HEK293T (cell line): Measurements from ENCODE around the gene CCDC17.

Source experiments
- FOXA1 ChIP-seq: fragments of 450-650 bp; IDR thresholded peaks from 2 replicates; pipeline ENCODE4 v1.6.1; 2016; ENCODE audit warnings: mild to moderate bottlenecking
- HDGF ChIP-seq: fragments of 450-650 bp; IDR thresholded peaks from 2 replicates; pipeline ENCODE4 v1.6.1; 2017; ENCODE audit warnings: antibody characterized with exemption, borderline replicate concordance
- LEF1 ChIP-seq: fragments of 450-650 bp; IDR thresholded peaks from 2 replicates; pipeline ENCODE4 v1.6.1; 2017; ENCODE audit warnings: mild to moderate bottlenecking, borderline replicate concordance
- PKNOX1 ChIP-seq: fragments of 450-650 bp; IDR thresholded peaks from 2 replicates; pipeline ENCODE4 v1.6.1; 2016
- SP1 ChIP-seq: fragments of 450-650 bp; IDR thresholded peaks from 2 replicates; pipeline ENCODE4 v1.6.1; 2017
- ZNF384 ChIP-seq: fragments of 450-650 bp; IDR thresholded peaks from 2 replicates; pipeline ENCODE4 v1.6.1; 2016

DNA sequence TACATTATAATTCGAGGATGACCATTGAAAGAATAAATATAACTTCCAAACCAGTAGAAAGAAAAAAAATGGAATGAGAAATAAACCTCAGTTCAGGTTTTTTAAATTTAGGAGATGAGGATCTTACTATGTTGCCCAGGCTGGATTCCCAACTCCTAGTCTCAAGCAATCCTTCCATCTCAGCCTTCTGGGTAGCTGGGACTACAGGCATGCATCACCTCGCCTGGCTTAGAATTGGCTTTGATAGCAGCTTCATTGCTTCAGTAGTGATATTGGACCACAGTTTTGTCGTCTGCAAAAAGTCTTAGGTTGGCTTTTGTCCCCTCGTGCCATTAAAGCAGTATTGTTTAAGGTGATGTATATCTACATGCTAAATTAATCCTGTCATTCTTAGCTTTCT is 37.1 kb downstream of the CCDC17 start:
- TF ChIP-seq LEF1 (no peak), SP1 (no peak), ZNF384 (no peak), HDGF (no peak), FOXA1 (no peak), PKNOX1 (no peak)
